Measurements from ENCODE around the gene GMDS.

GRCh38 chr6:2103765-2104523 lies 141.5 kb downstream of the GMDS start:
- no peak for TF ChIP-seq EZH2 (IDR thresholded peaks at IDR 0.05; ENCODE audit: low read depth, unreplicated experiment)
- TF ChIP-seq, protein P1, sequence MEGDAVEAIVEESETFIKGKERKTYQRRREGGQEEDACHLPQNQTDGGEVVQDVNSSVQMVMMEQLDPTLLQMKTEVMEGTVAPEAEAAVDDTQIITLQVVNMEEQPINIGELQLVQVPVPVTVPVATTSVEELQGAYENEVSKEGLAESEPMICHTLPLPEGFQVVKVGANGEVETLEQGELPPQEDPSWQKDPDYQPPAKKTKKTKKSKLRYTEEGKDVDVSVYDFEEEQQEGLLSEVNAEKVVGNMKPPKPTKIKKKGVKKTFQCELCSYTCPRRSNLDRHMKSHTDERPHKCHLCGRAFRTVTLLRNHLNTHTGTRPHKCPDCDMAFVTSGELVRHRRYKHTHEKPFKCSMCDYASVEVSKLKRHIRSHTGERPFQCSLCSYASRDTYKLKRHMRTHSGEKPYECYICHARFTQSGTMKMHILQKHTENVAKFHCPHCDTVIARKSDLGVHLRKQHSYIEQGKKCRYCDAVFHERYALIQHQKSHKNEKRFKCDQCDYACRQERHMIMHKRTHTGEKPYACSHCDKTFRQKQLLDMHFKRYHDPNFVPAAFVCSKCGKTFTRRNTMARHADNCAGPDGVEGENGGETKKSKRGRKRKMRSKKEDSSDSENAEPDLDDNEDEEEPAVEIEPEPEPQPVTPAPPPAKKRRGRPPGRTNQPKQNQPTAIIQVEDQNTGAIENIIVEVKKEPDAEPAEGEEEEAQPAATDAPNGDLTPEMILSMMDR (conservative IDR thresholded peaks at IDR 0.05; ENCODE audit: low read depth in 2 of 2): peak; percentile 41 to 44
- no peak for TF ChIP-seq POLR2AphosphoS5 (IDR thresholded peaks at IDR 0.05; ENCODE audit: low read depth)
- no peak for TF ChIP-seq ETS1 (IDR thresholded peaks at IDR 0.05)
- TF ChIP-seq EZH2phosphoT487 (IDR thresholded peaks at IDR 0.05; ENCODE audit: unreplicated experiment): no peak
- no peak for TF ChIP-seq CREB1 (CRISPR knock-in tag; IDR thresholded peaks at IDR 0.05; ENCODE audit: low read depth)
- no peak for TF ChIP-seq ZNF331 (CRISPR knock-in tag; IDR thresholded peaks at IDR 0.05; ENCODE audit: low read depth)
- TF ChIP-seq, protein P2, sequence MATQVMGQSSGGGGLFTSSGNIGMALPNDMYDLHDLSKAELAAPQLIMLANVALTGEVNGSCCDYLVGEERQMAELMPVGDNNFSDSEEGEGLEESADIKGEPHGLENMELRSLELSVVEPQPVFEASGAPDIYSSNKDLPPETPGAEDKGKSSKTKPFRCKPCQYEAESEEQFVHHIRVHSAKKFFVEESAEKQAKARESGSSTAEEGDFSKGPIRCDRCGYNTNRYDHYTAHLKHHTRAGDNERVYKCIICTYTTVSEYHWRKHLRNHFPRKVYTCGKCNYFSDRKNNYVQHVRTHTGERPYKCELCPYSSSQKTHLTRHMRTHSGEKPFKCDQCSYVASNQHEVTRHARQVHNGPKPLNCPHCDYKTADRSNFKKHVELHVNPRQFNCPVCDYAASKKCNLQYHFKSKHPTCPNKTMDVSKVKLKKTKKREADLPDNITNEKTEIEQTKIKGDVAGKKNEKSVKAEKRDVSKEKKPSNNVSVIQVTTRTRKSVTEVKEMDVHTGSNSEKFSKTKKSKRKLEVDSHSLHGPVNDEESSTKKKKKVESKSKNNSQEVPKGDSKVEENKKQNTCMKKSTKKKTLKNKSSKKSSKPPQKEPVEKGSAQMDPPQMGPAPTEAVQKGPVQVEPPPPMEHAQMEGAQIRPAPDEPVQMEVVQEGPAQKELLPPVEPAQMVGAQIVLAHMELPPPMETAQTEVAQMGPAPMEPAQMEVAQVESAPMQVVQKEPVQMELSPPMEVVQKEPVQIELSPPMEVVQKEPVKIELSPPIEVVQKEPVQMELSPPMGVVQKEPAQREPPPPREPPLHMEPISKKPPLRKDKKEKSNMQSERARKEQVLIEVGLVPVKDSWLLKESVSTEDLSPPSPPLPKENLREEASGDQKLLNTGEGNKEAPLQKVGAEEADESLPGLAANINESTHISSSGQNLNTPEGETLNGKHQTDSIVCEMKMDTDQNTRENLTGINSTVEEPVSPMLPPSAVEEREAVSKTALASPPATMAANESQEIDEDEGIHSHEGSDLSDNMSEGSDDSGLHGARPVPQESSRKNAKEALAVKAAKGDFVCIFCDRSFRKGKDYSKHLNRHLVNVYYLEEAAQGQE (IDR thresholded peaks at IDR 0.05; ENCODE audit: unreplicated experiment): no peak
- no peak for TF ChIP-seq STAT1 (IDR thresholded peaks at IDR 0.05; ENCODE audit: unreplicated experiment)
- no peak for TF ChIP-seq ZNF114 (CRISPR knock-in tag; IDR thresholded peaks at IDR 0.05)
